H1 (cell line): ENCODE results near the gene CLPX.

ENCODE experiments used
- CHD1 ChIP-seq: IDR thresholded peaks from 2 replicates; pipeline ENCODE4 v1.6.1; 2012; ENCODE audit warnings: low read depth, low read length, improper control_type of control experiment
- CHD2 ChIP-seq: IDR thresholded peaks from 2 replicates; pipeline ENCODE4 v1.6.1; 2012; ENCODE audit warnings: low read length, improper control_type of control experiment
- NRF1 ChIP-seq: IDR thresholded peaks from 2 replicates; pipeline ENCODE4 v1.6.1; 2011; ENCODE audit warnings: mild to moderate bottlenecking, low read depth, low read length, improper control_type of control experiment
- POLR2A ChIP-seq, 2 experiments: IDR thresholded peaks; 1 replicate in 1 of 2; 2 replicates in 1 of 2; pipeline ENCODE4 v1.6.1; 2011; ENCODE audit warnings: low read depth in 2 of 2, low read length in 2 of 2, mild to moderate bottlenecking in 2 of 2; ENCODE audit errors: control extremely low read depth in 1 of 2
- POLR2AphosphoS5 ChIP-seq: IDR thresholded peaks from 2 replicates; pipeline ENCODE4 v1.6.1; 2011; ENCODE audit warnings: low read depth, low read length
- RBBP5 ChIP-seq: IDR thresholded peaks from 2 replicates; pipeline ENCODE4 v1.7.1; 2012; ENCODE audit warnings: low read depth, mild to moderate bottlenecking, inconsistent platforms, low read length, moderate library complexity, borderline replicate concordance
- TF ChIP-seq, protein P1 (sequence below), 3 experiments: IDR thresholded peaks; 1 replicate in 2 of 3; 2 replicates in 1 of 3; pipeline versions ENCODE4 v1.5.1 to v1.6.1; 2011; ENCODE audit warnings: low read length in 3 of 3, mild to moderate bottlenecking in 3 of 3, inconsistent platforms in 2 of 3, low read depth in 1 of 3, moderate library complexity in 1 of 3; ENCODE audit not compliant: insufficient read depth in 1 of 3; ENCODE audit errors: control extremely low read depth in 1 of 3
- TF ChIP-seq, protein P2 (sequence below): IDR thresholded peaks from 2 replicates; pipeline ENCODE4 v1.6.1; 2011; ENCODE audit warnings: low read depth, mild to moderate bottlenecking, low read length; ENCODE audit not compliant: insufficient read depth
- TF ChIP-seq, protein P3 (sequence below): IDR thresholded peaks from 2 replicates; pipeline ENCODE4 v1.6.1; 2011; ENCODE audit warnings: low read length, improper control_type of control experiment

DNA sequence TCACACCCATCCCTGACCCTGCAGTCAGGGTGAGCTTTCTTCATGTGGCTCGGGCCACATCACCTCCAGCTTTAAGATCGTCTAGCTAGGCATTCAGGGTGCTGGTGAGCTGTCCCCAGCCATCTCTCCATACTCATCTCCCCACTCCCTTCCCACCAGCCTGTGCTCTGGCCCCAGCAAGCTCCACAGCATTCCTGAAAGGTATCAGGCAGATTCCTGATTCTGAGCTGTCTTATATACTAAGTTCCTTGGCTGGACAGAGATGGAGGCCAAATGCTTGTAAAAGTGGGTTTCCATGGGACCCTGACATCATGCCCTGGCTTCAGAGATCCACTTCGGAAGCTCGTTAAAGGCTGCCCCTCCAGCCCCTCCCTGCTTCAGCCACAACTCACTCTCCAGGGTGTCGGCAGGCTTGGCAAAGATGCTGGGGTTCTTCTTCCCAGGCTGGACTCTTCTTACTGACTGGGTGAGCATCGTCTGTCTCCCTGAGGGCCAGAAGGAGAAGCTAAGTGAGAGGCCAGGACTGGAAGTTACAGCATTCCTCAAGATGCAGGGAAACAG, 22.2 kb upstream of the CLPX start:
- TF ChIP-seq POLR2A (IDR thresholded peaks at IDR 0.05; ENCODE audit: control extremely low read depth in 1 of 2, low read depth in 2 of 2, low read length in 2 of 2): no peak
- TF ChIP-seq, protein P1, sequence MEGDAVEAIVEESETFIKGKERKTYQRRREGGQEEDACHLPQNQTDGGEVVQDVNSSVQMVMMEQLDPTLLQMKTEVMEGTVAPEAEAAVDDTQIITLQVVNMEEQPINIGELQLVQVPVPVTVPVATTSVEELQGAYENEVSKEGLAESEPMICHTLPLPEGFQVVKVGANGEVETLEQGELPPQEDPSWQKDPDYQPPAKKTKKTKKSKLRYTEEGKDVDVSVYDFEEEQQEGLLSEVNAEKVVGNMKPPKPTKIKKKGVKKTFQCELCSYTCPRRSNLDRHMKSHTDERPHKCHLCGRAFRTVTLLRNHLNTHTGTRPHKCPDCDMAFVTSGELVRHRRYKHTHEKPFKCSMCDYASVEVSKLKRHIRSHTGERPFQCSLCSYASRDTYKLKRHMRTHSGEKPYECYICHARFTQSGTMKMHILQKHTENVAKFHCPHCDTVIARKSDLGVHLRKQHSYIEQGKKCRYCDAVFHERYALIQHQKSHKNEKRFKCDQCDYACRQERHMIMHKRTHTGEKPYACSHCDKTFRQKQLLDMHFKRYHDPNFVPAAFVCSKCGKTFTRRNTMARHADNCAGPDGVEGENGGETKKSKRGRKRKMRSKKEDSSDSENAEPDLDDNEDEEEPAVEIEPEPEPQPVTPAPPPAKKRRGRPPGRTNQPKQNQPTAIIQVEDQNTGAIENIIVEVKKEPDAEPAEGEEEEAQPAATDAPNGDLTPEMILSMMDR (IDR thresholded peaks at IDR 0.05; ENCODE audit: control extremely low read depth in 1 of 3, insufficient read depth in 1 of 3, low read depth in 1 of 3, low read length in 3 of 3): no peak
- TF ChIP-seq CHD1: no peak
- TF ChIP-seq POLR2AphosphoS5: no peak
- no peak for TF ChIP-seq RBBP5
- no peak for TF ChIP-seq NRF1
- TF ChIP-seq, protein P2, sequence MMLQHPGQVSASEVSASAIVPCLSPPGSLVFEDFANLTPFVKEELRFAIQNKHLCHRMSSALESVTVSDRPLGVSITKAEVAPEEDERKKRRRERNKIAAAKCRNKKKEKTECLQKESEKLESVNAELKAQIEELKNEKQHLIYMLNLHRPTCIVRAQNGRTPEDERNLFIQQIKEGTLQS: no peak
- TF ChIP-seq, protein P3, sequence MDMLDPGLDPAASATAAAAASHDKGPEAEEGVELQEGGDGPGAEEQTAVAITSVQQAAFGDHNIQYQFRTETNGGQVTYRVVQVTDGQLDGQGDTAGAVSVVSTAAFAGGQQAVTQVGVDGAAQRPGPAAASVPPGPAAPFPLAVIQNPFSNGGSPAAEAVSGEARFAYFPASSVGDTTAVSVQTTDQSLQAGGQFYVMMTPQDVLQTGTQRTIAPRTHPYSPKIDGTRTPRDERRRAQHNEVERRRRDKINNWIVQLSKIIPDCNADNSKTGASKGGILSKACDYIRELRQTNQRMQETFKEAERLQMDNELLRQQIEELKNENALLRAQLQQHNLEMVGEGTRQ: no peak
- TF ChIP-seq CHD2: no peak
